ENCODE data around the gene AAMP.

- no peak for TF ChIP-seq REST (IDR thresholded peaks at IDR 0.05; ENCODE audit: borderline replicate concordance)
- no peak for TF ChIP-seq POLR2AphosphoS5 (IDR thresholded peaks at IDR 0.05)
- TF ChIP-seq, protein P1, sequence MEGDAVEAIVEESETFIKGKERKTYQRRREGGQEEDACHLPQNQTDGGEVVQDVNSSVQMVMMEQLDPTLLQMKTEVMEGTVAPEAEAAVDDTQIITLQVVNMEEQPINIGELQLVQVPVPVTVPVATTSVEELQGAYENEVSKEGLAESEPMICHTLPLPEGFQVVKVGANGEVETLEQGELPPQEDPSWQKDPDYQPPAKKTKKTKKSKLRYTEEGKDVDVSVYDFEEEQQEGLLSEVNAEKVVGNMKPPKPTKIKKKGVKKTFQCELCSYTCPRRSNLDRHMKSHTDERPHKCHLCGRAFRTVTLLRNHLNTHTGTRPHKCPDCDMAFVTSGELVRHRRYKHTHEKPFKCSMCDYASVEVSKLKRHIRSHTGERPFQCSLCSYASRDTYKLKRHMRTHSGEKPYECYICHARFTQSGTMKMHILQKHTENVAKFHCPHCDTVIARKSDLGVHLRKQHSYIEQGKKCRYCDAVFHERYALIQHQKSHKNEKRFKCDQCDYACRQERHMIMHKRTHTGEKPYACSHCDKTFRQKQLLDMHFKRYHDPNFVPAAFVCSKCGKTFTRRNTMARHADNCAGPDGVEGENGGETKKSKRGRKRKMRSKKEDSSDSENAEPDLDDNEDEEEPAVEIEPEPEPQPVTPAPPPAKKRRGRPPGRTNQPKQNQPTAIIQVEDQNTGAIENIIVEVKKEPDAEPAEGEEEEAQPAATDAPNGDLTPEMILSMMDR (IDR thresholded peaks at IDR 0.05; ENCODE audit: poor library complexity, severe bottlenecking), result no peak
- TF ChIP-seq SMC3 (conservative IDR thresholded peaks at IDR 0.05; ENCODE audit: poor library complexity), result no peak
- no peak for TF ChIP-seq EP300 (conservative IDR thresholded peaks at IDR 0.05; ENCODE audit: poor library complexity, severe bottlenecking)
These were observed 5.9 kb downstream of the AAMP start for GRCh38 chr2:218263817-218264641.
